Effector memory CD8-positive, alpha-beta T cell (primary cell): ENCODE data around the gene GET4.
"Not testable (repeated sequence)": the region's sequence is repeated elsewhere in the genome, so short reads cannot be mapped to it uniquely, and the experiment has no call there.

Experiments used
- ATAC-seq: fragments of 150-1000 bp; cut with Tn5 transposase; replicated peaks from 2 replicates; pipeline ENCODE4 v1.10.0; 2021; ENCODE audit warnings: mild to moderate bottlenecking, moderate library complexity
- DNase-seq, 3 experiments: peaks; one replicate each; pipeline ENCODE4 v3.0.0; 2021
- H3K27ac Mint-ChIP-seq, 2 donors: one replicate each; pipeline ENCODE4 v1.8.0; 2022; ENCODE audit warnings: mild to moderate bottlenecking in 2 of 2, mixed read lengths in 2 of 2, moderate library complexity in 2 of 2
- H3K27me3 Mint-ChIP-seq, 2 donors: one replicate each; pipeline ENCODE4 v1.8.0; 2022; ENCODE audit warnings: mixed read lengths in 2 of 2
- H3K36me3 Mint-ChIP-seq: one replicate; pipeline ENCODE4 v1.8.0; 2022; ENCODE audit warnings: mild to moderate bottlenecking, moderate library complexity, mixed read lengths; ENCODE audit not compliant: insufficient read depth
- H3K4me1 Mint-ChIP-seq, 2 donors: one replicate each; pipeline ENCODE4 v1.8.0; 2022; ENCODE audit warnings: low read depth in 2 of 2, mixed read lengths in 2 of 2
- H3K4me3 Mint-ChIP-seq, 2 donors: one replicate each; pipeline ENCODE4 v1.8.0; 2022; ENCODE audit warnings: mild to moderate bottlenecking in 2 of 2, mixed read lengths in 2 of 2, moderate library complexity in 2 of 2
- H3K9me3 Mint-ChIP-seq, 2 donors: one replicate each; pipeline ENCODE4 v1.8.0; 2022; ENCODE audit warnings: mixed read lengths in 2 of 2

Gene GET4

GRCh38 chr7:867406-868188 lies 8.8 kb upstream of the GET4 start:
- no peaks in the 10 kb centered on the region for H3K9me3 Mint-ChIP-seq
- peaks cover 23% of the 10 kb centered on the region for H3K36me3 Mint-ChIP-seq
- no peaks in the 10 kb centered on the region for H3K4me1 Mint-ChIP-seq
- H3K4me3 Mint-ChIP-seq = no peak overlapping the region
- no peaks in the 10 kb centered on the region for H3K27me3 Mint-ChIP-seq
- DNase-seq (no peak), ATAC-seq (no peak)
- H3K27ac Mint-ChIP-seq = no peak overlapping the region

DNA sequence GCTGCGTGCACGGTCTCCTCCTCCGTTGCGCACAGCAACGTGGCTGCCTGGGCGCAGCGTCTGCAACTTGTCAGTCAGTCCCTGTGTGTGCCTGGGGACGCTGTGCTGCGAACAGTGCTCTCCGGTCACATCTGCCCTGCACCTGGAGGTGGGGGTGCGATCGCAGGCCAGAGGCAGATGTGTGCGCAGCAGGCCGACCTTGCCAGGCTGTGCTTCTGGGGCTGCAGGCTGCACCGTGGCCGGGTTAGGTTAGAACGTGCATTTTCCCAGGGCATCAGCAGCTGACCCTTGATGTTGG lies 8.2 kb upstream of the GET4 start:
- H3K27me3 Mint-ChIP-seq = no peaks in the 10 kb centered on the region
- DNase-seq = no peak
- no peak for ATAC-seq
- no peaks in the 10 kb centered on the region for H3K9me3 Mint-ChIP-seq
- H3K27ac Mint-ChIP-seq = no peak overlapping the region
- H3K4me3 Mint-ChIP-seq = no peak overlapping the region
- H3K4me1 Mint-ChIP-seq = peaks cover 0 to 2% of the 10 kb centered on the region in 2 donors
- peaks cover 28% of the 10 kb centered on the region for H3K36me3 Mint-ChIP-seq

- no peak overlapping the region for H3K4me3 Mint-ChIP-seq
- DNase-seq (no peak), ATAC-seq (no peak)
- H3K27ac Mint-ChIP-seq = no peak overlapping the region
- no peaks in the 10 kb centered on the region for H3K27me3 Mint-ChIP-seq
- no peaks in the 10 kb centered on the region for H3K9me3 Mint-ChIP-seq
- H3K4me1 Mint-ChIP-seq = peaks cover 0 to 6% of the 10 kb centered on the region in 2 donors
- peaks cover 25% of the 10 kb centered on the region for H3K36me3 Mint-ChIP-seq
Measured at GRCh38 chr7:869348-869747, 7.0 kb upstream of the GET4 start.

DNA sequence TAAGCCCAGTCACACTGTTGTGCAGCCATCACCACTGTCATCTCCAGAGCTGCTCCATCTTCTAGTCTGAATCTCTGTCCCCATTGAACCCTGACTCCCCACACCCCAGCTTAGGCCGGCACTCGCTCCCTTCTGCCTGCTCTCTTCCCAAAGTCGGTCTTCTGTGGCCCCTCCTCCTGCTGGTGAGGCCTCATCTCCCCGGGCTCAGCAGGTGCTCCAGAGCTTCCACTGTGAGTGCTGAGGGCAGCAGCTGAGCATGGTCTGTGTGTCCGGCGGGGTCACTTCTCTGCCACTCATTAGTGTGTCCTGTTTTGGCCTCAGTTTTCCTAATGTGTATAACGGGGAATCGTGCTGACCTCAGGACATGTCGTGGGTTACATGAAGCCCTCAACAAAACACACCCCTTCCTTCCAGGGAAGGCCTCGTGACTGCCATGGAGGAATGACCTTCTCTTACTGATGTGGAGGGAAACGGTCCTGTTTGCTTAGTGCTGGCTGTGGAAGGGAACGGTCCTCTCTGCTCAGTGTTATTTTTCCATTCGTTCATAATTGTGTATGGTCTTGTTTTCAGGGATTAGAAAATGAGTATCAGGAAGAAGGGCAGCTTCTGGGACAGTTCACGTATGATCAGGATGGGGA lies 4.3 kb upstream of the GET4 start:
- Mint-ChIP-seq H3K27me3 (no peaks in the 10 kb centered on the region), H3K36me3 (peaks cover 31% of the 10 kb centered on the region), H3K4me1 (peaks cover 2 to 7% of the 10 kb centered on the region in 2 donors), H3K4me3 (no peak overlapping the region), H3K27ac (peak overlapping the region in 1 of 2 donors; percentile 38), H3K9me3 (no peaks in the 10 kb centered on the region)
- ATAC-seq (no peak), DNase-seq (no peak)

DNA sequence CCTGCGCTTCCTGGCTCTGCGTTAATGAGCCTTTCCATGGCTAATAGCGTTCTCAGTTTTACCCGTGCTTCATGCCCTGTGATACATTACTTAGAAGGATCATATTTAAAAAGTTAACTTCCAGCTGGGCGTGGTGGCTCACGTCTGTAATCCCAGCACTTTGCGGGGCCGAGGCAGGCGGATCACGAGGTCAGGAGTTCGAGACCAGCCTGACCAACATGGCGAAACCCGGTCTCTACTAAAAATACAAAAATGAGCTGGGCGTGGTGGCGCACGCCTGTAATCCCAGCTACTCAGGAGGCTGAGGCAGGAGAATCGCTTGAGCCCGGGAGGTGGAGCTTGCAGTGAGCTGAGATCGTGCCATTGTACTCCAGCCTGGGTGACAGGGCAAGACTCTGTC lies 3.7 kb upstream of the GET4 start:
- H3K27me3 Mint-ChIP-seq, H3K4me1 Mint-ChIP-seq, DNase-seq, H3K9me3 Mint-ChIP-seq, H3K4me3 Mint-ChIP-seq, ATAC-seq: not testable (repeated sequence)
- peak overlapping the region in 1 of 2 donors; percentile 19 for H3K27ac Mint-ChIP-seq
- peaks cover 34% of the 10 kb centered on the region for H3K36me3 Mint-ChIP-seq

DNA sequence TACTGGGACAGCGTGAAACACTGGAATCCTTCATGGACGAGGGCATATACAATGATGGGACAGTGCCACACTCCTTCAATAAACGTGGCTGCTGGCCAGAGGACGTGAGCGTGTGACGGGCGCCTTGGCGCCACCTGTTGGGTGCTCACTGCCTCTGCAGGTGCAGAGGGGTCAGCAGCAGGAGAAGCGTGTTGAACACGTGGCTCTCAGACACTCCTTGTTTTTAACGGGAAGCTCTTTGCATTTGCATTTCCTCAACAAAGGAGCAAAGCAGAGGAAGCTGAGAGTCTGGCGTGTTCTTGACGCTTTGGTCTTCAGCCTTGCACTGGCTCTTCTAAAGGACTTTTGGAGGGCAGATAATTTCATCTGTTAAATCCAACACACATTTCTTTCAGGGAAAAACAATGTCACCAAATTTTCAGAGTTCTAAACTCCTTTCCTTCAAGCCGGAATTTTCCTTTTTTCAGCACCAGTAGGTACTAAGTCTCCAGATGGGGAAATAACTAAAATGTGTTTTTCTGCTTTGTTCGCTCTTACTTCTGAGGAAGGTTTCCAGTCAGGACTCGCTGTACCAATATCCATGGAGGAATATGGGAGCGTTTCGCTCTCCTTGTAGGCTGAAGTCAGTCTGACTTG lies 2.9 kb upstream of the GET4 start:
- ATAC-seq (peak; percentile 26), DNase-seq (peak; percentile 50 to 58 (median 57))
- Mint-ChIP-seq H3K27me3 (no peaks in the 10 kb centered on the region), H3K9me3 (no peaks in the 10 kb centered on the region), H3K36me3 (peaks cover 32% of the 10 kb centered on the region), H3K27ac (no peak overlapping the region), H3K4me3 (no peak overlapping the region), H3K4me1 (peaks cover 13 to 14% of the 10 kb centered on the region in 2 donors)

DNA sequence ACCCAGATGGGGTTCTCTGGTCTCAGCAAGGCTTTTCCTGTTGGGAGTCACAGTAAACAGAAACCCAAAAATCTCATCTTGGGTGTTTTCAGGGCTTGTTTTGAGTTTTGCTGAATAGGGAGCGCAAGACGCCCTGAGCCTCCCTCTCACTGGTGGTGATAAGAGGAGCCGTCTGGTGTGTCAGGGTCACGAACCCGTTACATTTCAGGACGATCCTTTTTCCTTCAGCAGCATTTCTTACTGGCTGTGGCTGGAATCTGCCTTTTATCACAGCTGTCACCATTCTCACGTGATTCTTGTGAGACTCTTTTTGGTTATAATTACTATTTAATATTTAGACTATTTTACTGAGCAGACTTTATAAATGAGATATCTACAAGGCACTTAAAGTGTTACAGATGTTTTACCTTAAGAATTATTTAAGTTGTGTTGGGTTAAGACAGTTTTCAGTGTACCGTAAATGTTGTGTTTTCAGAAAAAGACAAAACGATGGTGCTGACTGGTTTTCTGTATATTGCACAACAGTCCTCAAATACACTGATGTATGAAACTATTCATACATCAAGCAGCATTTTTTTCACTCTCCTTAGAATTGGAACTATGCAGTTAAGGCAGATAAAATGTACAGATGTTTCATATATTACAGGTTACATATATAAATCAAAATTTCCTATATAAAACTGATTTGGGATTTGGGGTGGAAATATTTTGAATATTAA lies 2.2 kb upstream of the GET4 start:
- ATAC-seq = no peak
- peaks cover 17 to 18% of the 10 kb centered on the region in 2 donors for H3K4me1 Mint-ChIP-seq
- DNase-seq = no peak
- H3K9me3 Mint-ChIP-seq = no peaks in the 10 kb centered on the region
- H3K27ac Mint-ChIP-seq = no peak overlapping the region
- H3K36me3 Mint-ChIP-seq = peaks cover 34% of the 10 kb centered on the region
- no peaks in the 10 kb centered on the region for H3K27me3 Mint-ChIP-seq
- H3K4me3 Mint-ChIP-seq = no peak overlapping the region

GRCh38 chr7:875051-875450 lies 1.3 kb upstream of the GET4 start:
- no peak overlapping the region for H3K27ac Mint-ChIP-seq
- peaks cover 32% of the 10 kb centered on the region for H3K36me3 Mint-ChIP-seq
- H3K9me3 Mint-ChIP-seq = no peaks in the 10 kb centered on the region
- H3K27me3 Mint-ChIP-seq = no peaks in the 10 kb centered on the region
- H3K4me3 Mint-ChIP-seq = no peak overlapping the region
- DNase-seq = no peak
- no peak for ATAC-seq
- H3K4me1 Mint-ChIP-seq = peaks cover 18 to 20% of the 10 kb centered on the region in 2 donors

DNA sequence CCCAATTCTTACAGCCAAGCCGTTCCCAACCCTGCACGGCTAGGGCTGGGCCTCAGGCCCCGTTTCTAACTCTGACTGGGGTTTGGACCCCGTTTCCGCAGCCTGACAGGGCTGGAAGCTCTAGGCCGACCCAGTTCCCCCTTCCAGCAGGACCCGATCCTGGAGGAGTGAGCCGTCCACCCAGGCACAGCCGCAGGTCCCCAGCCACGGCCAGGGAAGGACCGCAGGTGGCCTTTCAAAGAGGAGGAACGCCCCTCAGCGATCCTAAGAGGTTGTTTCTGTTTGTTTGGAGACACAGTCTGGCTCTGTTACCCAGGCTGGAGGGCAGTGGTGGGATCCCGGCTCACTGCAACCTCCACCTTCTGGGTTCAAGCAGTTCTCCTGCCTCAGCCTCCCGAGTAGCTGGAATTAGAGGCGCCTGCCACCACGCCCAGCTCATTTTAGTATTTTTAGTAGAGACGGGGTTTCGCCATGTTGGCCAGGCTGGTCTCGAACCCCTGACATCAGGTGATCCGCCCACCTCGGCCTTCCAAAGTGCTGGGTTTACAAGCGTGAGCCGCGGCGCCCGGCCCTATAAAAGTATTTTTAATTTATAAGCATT lies 778 bp upstream of the GET4 start:
- Mint-ChIP-seq H3K27me3 (no peaks in the 10 kb centered on the region), H3K9me3 (no peaks in the 10 kb centered on the region), H3K27ac (no peak overlapping the region), H3K36me3 (peaks cover 29% of the 10 kb centered on the region), H3K4me1 (peaks cover 20 to 22% of the 10 kb centered on the region in 2 donors), H3K4me3 (peak overlapping the region in 1 of 2 donors; percentile 27)
- DNase-seq (no peak), ATAC-seq (no peak)

GRCh38 chr7:876972-877311 lies 588 bp downstream of the GET4 start:
- Mint-ChIP-seq H3K9me3 (no peaks in the 10 kb centered on the region), H3K27me3 (no peaks in the 10 kb centered on the region), H3K27ac (peak overlapping the region; percentile 93 to 95), H3K4me3 (peak overlapping the region; percentile 96 to 99), H3K4me1 (peaks cover 23 to 29% of the 10 kb centered on the region in 2 donors), H3K36me3 (peaks cover 20% of the 10 kb centered on the region)
- ATAC-seq (peak; percentile 1), DNase-seq (no peak)

GRCh38 chr7:877312-878232 lies 1.2 kb downstream of the GET4 start:
- no peaks in the 10 kb centered on the region for H3K27me3 Mint-ChIP-seq
- no peaks in the 10 kb centered on the region for H3K9me3 Mint-ChIP-seq
- peak overlapping the region; percentile 96 to 99 for H3K4me3 Mint-ChIP-seq
- H3K36me3 Mint-ChIP-seq = peaks cover 18% of the 10 kb centered on the region
- ATAC-seq (no peak), DNase-seq (no peak)
- H3K27ac Mint-ChIP-seq = peak overlapping the region; percentile 93 to 95
- peaks cover 26 to 31% of the 10 kb centered on the region in 2 donors for H3K4me1 Mint-ChIP-seq

DNA sequence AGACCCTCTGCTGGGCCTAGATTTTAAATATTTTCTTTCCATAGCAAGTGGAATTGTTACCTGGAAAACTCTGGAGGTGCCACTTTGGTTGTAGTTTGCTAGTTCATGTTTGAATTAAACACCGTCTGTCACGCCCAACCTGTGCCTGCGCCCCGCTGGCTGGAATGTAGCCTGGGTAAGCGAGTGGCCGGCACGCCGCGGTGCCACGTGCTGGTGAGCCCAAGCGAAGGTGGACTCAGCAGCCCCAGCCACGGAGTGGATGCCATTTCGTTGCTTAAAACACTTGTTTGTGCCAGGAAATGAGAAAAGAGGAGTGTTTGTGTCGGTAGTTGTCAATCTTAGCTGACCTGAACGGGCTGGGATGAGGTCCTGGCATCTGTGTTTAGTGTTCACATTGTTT lies 2.7 kb downstream of the GET4 start:
- no peak for ATAC-seq
- peaks cover 28 to 38% of the 10 kb centered on the region in 2 donors for H3K4me1 Mint-ChIP-seq
- H3K9me3 Mint-ChIP-seq = no peaks in the 10 kb centered on the region
- peaks cover 12% of the 10 kb centered on the region for H3K36me3 Mint-ChIP-seq
- H3K27me3 Mint-ChIP-seq = no peaks in the 10 kb centered on the region
- DNase-seq = no peak
- H3K27ac Mint-ChIP-seq = no peak overlapping the region
- peak overlapping the region in 1 of 2 donors; percentile 31 for H3K4me3 Mint-ChIP-seq
